ENCODE results near the gene NT5C.
"Not testable (repeated sequence)": the region's sequence is repeated elsewhere in the genome, so short reads cannot be mapped to it uniquely, and the experiment has no call there.

Gene NT5C

DNA sequence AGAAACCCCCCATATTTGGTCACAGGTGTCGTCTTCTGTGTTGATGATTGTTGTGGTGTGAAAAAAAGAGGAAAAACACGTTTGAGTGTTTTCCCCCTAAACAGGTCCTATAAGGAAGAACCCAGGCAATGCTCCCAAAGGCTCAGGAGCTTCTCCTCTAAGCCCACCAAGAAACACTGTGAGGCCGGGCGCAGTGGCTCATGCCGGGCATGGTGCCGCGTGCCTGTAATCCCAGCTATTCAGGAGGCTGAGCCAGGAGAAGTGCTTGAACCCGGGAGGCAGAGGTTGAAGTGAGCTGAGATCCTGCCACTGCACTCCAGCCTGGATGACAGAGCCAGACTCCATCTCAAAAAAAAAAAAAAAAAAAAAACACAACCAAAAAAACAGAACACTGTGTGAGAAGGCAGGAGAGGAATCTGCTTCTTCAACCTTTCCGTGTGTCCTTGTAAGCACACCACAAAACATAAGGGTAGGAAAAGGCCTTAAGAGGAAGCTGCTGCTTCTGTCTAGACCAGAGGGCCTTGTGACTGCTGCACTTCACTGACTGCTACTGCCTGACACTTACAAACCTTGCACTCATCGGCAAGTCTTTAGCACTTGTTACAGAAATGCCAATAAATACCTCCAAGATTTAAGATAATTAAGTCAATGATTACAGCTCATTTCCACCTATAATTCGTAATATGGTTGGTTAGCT is 13.4 kb upstream of the NT5C start:
- DNase-seq, result no peak

DNA sequence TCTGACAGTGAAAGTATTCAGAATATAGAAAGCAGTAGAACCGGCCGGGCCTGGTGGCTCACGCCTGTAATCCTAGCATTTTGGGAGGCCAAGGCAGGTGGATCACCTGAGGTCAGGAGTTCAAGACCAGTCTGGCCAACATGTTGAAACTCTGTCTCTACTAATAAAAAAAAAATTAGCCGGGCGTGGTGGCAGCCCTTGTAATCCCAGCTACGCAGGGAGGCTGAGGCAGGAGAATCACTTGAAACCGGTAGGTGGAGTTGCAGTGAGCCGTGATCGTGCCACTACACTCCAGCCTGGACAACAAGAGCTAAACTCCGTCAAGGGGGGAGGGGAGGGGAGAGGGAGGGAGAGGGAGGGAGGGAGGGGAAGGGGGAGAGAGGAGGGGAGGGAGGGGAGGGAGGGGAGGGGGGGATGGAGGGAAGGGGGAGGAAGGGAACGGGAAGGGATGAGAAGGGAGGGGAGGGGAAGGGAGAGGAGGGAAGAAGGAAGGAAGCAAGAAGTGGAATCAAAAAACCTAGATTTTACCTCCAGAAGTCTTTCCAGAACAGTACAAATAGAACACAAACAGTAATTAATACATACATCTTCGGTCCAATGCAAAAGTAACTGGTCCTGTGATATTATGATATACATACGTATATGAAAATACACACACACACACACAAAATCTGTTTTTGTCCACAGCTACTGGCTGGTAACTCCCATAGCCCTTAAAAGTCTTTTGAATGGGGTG is 10.9 kb upstream of the NT5C start:
- no peak for DNase-seq

DNA sequence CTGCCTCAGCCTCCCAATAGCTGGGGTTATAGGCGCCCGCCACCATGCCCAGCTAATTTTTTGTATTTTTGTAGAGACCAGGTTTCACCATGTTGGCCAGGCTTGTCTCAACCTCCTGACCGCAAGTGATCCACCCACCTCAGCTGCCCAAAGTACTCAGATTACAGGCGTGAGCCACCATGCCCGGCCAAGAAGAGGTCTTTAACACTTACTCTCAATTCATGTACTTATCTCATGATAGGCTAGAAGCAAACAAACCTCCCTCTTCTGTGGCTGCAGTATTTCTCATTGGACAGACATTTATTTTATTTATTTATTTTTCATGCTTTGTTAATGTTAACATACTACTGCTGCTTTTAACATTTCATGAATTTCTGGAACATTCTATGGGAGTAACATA is 7.0 kb upstream of the NT5C start:
- DNase-seq, result no peak

DNA sequence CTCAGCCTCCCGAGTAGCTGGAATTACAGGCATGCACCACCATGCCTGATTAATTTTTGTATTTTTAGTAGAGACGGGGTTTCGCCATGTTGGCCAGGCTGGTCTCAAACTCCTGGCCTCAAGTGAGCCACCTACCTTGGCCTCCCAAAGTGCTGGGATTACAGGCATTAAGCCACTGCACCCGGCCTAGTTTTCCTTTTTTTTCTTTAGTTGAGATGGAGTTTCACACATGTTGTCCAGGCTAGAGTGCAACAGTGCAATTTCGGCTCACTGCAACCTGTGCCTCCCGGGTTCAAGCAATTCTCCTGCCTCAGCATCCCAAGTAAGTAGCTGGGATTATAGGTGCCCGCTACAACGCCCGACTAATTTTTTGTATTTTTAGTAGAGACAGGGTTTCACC is 6.2 kb upstream of the NT5C start:
- DNase-seq, result not testable (repeated sequence)

DNA sequence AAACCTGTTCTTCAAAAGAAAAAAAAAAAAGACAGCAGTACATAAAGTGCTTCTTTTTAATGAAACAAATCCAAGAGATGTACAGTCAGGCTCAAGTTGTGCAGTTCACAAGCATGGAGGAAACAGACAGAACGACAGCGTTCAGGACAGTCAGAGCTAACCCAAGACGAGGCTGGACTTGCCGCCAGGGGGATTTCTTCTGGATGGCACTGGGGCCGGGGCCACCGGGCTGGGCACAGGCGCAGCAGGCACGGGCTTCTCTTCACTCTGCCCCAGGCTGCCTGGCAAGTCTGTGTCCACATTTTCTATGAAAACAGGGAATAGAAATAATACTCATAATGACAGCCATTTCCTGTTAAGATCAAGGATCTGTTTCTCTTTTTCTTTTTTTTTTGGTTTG is 4.4 kb upstream of the NT5C start:
- no peak for DNase-seq

DNA sequence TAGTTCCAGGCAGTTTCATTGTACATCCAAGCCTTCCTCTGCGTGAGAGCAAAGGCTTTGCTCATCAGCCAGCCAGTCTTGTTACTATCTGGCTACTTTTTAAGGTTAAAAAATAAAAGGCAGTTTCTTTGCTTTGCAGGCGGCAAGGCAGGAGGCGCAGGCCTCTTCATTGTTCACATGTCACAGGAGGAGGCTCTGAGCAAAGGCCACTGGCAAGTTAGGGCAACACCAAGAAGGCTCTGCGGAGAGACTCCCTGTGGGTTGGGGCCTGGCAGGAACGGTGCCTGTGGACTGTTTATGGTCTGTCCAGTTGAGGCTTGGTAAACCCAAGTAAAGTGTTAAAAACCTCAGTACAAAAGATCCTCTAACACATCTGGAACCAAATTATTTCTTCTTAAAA is 3.9 kb upstream of the NT5C start:
- DNase-seq, result no peak

DNA sequence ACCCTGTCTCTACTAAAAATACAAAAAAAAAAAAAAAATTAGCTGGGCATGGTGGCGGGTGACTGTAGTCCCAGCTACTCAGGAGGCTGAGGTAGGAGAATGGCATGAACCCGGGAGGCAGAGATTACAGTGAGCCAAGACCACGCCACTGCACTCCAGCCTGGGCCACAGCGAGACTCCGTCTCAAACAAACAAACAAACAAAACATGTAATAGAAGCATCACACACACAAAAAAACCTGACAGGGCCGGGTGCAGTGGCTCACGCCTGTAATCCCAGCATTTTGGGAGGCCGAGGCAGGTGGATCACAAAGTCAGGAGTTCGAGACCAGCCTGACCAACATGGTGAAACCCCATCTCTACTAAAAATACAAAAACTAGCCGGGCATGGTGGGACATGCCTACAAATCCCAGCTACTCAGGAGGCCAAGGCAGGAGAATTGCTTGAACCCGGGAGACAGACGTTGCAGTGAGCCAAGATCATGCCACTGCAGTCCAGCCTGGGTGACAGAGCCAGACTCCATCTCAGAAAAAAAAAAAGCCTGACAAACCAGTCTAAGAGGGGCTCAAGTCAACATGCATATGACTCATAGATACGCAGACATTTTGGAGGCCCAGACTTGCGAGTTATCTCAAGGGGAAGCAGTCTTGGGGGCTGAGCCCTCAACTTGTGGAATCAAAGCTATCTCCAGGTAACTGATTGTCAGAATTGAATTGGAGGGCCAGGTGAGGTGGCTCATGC is 2.2 kb upstream of the NT5C start:
- DNase-seq, result not testable (repeated sequence)

DNA sequence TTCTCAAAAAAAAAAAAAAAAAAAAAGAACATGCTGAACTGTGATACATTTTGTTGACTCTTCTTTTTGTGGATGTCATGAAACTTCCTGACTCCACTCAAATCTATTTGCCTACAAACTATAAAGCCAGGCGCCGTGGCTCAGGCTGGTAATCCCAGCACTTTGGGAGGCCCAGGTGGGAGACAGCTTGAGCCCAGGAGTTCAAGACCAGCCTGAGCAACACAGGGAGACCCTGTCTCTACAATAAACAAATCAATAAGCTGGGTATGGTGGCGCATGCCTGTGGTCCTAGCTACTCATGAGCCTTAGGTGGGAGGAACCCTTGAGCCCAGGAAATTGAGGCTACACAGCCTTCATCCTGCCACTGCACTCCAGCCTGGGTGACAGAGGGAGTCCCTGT is 1.5 kb upstream of the NT5C start:
- DNase-seq, result no peak

DNA sequence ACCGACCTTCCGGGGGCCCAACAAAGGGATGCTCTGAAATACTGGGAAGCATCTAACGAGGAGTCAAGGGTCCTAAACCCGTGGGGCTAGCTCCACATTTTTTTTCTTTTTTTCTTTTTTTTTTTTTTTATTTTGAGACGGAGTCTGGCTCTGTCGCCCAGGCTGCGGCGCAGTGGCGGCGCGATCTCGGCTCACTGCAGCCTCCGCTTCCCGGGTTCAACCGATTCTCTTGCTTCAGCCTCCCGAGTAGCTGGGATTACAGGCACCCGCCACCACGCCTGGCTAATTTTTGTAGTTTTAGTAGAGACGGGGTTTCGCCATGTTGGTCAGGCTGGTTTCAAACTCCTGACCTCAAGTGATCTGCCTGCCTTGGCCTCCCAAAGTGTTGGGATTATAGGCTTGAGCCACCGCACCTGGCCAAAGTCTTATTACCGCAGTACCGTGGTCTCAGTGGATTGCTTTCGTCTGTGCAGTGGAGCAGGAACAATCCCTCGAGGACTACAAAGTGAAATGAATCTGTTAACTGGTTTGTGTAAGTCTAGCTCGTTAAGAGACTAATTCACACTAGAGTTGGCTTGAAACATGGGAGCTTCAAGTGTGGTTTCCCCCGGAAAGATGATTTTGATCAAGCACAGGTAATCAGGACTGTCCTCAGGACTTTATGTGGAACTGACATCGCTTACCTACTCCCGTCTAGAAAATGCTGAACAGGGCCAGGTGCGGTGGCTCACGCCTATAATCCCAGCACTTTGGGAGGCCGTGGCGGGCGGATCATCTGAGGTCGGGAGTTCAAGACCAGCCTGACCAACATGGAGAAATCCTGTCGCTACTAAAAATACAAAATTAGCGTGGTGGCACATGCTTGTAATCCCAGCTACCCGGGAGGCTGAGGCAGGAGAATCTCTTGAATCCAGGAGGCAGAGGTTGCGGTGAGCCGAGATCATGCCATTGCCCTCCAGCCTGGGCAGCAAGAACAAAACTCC is 767 bp upstream of the NT5C start:
- not testable (repeated sequence) for DNase-seq

DNA sequence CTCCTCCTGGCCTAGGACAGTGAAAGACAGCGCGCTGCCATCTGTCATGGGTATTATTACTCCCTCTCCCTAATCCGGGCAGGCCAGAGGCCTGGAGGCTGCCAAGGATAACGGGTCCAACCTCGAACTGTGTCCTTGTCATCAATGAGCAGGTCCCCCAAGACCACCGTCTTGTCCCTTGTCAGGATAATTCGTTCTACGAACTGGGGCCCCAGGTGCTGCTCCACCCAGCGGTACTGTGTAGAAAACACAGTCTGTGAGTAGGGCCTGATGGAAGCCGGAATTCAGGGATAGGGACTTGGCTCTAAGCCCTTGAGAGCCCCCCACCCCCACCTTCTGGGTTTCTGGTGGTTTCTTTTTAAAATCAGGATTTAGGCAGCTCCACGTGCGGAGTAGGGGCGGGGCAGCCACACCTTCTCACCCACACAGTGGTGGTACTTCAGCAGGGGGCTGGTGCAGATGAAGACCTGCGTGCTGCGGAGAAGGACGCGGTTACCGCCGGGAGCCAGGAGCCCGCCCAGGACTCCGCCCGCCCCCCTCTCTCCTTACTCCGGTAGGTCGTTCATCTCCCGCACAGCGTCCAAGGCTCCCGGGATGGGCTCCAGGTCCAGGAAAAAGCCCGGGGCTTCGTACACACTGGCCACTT is 787 bp downstream of the NT5C start:
- DNase-seq, result peak; percentile 72

DNA sequence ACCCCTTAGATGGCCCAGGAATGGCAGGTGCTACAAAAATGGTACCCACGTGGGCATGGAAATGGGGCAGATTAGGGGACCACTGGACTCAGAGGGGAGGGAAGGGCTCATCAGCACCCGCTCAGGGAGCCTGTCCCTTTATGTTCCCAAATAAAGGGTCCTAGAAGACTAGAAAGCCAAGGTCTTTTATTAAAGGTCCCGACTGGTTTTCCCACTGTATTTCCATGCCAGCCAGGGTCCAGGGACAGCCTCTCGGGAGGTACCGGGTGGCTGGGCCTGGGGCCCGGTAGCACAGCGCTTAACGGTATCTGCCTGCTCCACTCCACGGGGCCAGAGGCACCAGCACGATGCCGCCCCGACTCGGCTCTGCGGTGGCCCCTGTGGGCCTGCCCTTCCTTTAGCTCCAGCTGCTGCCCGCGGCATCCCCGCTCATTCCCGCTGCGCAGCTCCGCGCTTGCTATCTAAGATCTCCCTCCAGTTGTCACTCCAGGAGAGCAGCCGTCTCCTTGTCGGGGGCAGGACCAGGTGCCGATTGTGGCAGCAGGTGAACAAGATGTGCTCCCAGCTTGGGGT is 1.4 kb downstream of the NT5C start:
- DNase-seq, result no peak

DNA sequence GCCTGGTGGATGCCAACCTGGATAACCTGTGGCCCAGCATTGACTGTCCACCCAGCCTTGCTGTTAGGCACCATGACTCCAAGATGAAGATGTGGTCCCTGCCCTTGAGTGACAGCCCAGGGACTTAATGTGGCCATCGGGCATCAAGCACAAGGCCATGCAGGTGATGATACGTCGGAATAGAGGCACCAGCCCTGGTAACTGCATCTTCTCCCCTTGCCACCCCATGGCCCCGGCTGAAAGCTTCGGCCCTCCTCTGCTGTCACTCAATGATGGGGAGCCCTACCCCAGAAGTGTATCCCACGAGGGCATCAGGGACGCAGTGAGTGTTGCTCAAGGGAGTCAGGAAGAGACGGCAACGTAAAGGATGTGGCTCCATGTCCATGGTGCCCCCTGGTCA is 2.0 kb downstream of the NT5C start:
- no peak for DNase-seq

DNA sequence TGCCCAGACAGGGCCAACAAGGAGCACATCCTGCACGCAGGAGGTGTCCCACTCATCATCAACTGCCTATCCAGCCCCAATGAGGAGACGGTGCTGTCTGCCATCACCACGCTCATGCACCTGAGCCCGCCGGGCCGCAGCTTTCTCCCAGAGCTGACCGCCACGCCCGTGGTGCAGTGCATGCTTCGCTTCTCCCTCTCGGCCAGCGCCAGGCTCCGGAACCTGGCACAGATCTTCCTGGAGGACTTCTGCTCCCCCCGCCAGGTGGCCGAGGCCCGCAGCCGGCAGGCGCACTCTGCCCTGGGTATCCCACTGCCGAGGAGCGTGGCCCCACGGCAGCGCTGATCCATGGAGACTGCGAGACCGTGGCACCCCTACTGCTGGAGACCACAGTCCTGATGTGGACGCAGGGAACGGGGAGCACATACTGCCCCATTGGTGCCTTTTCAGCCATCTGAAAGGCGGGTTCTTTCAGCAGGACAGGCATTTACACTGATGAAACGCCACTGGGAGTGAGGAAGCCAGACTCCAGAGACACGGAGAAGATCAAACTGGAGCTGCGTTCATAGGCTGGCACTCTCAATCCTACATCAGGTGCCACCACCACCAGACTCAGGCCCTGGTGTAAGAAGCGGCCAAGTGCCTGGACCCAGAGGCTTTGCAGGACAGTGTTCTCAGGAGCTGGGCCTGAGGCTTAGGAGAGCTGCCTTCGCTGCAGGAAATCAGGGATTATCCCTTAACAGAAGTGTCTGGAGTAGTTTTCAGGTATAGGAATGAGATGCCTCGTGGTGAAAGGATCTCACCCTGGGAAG is 2.6 kb downstream of the NT5C start:
- DNase-seq, result no peak

DNA sequence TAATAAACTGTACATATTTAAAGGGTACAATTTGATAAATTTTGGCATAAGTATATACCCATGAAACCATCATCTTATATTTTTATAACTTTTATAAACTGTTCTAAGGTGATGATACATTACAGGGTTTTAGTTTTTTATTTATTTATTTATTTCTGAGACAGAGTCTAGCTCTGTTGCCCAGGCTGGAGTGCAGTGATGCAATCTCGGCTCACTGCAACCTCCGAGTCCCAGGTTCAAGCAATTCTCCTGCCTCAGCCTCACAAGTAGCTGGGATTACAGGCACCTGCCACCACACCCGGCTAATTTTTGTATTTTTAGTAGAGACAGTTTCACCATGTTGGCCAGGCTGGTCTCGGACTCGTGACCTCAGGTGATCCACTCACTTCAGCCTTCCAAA is 3.6 kb downstream of the NT5C start:
- not testable (repeated sequence) for DNase-seq

DNA sequence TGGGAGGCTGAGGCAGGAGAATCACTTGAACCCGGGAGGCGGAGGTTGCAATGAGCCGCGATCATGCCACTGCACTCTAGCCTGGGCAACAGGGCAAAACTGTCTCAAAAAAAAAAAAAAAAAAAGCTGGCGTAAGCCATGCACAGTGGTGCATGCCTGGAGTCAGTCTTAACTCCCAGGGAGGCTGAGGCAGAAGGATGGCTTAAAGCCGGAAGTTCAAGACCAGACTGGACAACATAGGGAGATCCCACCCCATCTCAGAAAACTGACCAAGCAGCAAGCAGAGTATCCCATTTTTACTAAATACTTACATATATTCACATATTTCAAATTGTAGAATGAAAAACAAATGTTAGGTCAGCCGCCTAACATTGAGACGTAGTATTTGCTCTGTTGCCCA is 4.6 kb downstream of the NT5C start:
- no peak for DNase-seq

DNA sequence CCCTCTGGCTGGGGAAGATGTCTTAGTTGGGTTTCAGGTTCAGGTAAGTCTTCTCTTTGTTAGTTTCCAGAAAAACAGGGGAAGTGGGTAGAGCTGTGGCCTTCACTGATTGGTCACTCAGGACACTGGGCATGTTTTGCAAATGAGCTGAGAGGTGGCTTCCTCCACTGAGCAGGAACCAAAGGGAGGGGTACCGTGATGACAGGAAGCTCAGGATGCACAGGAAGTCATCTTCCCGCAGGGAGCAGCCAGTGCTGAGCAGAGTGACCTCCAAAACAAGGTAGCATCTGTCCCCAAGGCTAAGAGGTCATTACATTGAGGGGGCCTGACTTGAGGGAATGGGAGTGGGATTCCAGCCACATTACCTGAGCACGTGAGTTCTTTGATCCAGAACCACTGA is 5.6 kb downstream of the NT5C start:
- no peak for DNase-seq

DNA sequence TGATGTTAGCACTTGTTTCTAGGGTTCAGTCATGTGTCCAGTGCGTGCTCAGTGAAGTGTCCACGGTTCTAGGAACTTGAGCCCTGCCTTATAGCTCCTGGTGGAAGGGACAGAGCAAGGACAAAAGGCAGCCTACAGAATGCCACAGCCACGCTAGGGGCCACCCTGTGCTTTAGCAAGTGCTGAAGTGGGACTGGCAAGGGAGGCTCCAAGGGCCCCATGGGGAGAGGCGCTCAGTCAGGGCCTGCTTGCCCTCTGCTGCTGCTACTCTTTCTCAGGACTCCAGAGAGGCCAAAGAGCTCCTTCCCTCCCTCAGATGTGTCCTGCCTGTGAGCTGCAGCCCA is 6.8 kb downstream of the NT5C start:
- DNase-seq, result no peak

DNA sequence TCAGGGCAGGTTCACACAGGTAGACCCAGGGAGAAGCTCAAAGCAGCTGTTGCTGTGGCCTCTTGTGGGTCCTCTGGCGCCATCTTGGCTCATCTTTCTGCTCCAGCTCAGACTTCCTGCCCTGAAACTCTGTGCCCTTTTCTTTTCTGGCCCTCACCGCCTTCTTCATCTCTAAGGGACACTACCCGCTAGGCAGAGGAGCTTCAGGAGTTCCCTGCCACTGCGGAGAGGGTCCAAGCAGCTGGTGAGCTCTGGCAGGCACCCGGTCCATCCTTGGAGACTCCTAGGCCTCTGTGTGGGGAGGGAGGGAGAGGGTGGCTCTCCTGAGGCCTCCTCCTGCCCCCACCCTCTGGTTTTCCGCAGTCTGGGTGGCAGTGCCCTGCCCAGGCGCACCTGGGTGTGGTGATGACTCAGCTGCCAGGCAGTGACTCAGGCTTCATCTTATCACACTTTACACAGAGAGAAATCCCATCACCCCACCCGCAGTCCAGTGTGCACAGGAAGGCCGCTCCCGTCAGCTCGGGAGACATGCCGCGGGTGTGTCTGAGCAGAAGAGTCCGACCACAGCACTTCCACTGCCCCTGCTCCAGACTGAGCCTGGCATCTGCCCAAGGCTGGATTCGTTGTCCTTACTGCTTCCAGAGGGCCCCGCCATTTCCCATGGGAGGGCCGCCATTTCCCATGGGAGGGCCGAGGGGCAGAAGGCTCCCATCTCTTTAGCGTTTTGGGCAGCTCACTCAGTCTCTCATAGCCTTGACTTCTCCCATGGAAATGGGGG is 7.3 kb downstream of the NT5C start:
- DNase-seq, result peak; percentile 24

DNA sequence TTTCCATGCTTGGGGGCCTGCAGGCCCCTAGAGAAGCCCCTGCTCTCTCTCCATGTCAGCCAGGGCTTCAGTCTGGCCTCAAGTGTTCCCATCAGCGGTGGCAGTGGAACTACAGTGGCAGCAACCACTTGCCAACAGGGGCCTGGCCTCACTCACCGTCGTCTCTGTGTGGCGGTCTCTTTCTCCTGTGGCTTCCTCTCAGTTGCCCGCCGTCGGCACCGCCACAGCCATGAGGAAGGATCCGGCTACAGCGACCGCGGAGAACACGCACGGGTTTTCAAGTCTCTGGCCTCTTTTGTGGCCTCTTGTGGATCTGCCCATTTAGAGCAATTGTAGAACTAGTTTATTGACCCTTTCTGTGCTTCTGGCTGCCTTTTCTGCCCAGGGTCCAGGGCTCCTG is 13.2 kb downstream of the NT5C start:
- DNase-seq, result no peak

DNA sequence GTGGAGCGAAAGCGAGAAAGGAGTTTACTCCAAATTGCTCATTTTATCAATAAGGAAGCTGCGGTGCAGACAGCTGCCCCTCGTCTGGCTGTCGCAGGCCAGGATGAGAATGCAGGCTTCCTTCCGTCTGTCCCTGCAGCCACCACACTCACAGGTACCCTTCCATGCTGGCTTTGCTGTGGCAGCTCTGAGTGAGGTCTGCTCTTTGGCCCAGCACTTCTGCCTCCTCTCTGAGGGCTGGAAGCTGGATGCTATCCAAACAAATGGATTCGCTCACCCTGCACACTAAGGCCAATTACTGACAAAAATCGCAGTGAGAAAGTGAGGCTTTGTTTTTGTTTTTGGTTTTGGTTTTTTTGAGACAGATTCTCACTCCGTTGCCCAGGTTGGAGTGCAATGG is 14.8 kb downstream of the NT5C start:
- no peak for DNase-seq

All from fibroblast of skin of scalp (primary cell).